ENCODE measurements around the gene FTO. TPM values are rescaled to one million over a fixed set of nuclear protein-coding genes. Genes with fewer than 3 reads are reported as not detected.

Gene FTO
- total and polyA plus RNA-seq, 2 of the 8 experiments (the other 6 are each of a cell fraction or from before 2014, with no cell fraction given): 34.5 to 59.8 TPM

DNA sequence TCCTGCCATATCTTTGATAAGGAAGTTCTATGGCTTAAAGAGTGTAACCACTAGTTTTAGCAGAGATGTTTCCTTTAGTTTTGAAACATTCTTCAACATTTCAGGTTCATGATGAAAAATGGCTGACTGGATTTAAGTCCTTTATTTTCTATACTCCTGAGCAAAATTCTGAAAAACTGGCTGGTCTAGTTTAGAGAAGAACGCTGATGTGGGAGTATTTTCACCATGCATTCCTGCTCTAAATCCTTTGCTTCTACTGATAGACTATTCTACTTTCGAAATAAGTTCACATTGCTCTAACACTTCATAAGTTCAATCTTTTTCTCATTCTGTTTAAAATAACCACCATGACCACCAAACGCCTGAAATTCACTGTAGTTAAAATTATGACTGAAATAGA, 281.9 kb downstream of the FTO start:
- Histone ChIP-seq H4K20me1 (replicated peaks in 1 of 2; ENCODE audit: control insufficient read depth in 1 of 2, insufficient read depth in 2 of 2, low read length in 2 of 2) (no peaks in the 10 kb centered on the region), H2AFZ (ENCODE audit: low read length) (no peak overlapping the region), H2BK12ac (ENCODE audit: low read depth, low read length) (no peak overlapping the region), H3K9ac (replicated peaks in 1 of 4; ENCODE audit: extremely low read depth in 1 of 4, low read depth in 3 of 4, low read length in 3 of 4) (no peak overlapping the region), H3K56ac (replicated peaks; ENCODE audit: insufficient read length, low read depth, low read length) (no peak overlapping the region), H2BK20ac (ENCODE audit: low read length) (no peak overlapping the region), H2BK120ac (replicated peaks; ENCODE audit: low read depth, low read length) (no peak overlapping the region), H3K14ac (ENCODE audit: insufficient read length) (no peak overlapping the region), H3K4me2 (ENCODE audit: insufficient read depth in 1 of 2, low read depth in 2 of 2, low read length in 2 of 2) (no peak overlapping the region), H3K27ac (ENCODE audit: low read depth, low read length) (no peak overlapping the region), H3K27me3 (replicated peaks in 1 of 4; ENCODE audit: control insufficient read depth in 3 of 4, extremely low read depth in 1 of 4, insufficient read depth in 3 of 4, low read length in 3 of 4) (no peaks in the 10 kb centered on the region), H3K4me1 (replicated peaks in 1 of 4; ENCODE audit: control insufficient read depth in 3 of 4, insufficient read depth in 4 of 4, low read length in 3 of 4) (no peaks in the 10 kb centered on the region), H3K23ac (ENCODE audit: insufficient read length) (no peak overlapping the region), H3K4me3 (ENCODE audit: extremely low read depth in 1 of 4, insufficient read depth in 2 of 4, low read depth in 3 of 4, low read length in 4 of 4) (no peak overlapping the region), H3K36me3 (ENCODE audit: control insufficient read depth in 2 of 4, insufficient read depth in 4 of 4, low read length in 3 of 4) (no peaks in the 10 kb centered on the region), H3K4ac (replicated peaks; ENCODE audit: insufficient read length, low read depth, low read length) (no peak overlapping the region), H4K91ac (replicated peaks; ENCODE audit: insufficient read length, low read length) (no peak overlapping the region), H3K23me2 (ENCODE audit: low read depth, low read length) (no peaks in the 10 kb centered on the region), H3K79me1 (ENCODE audit: low read depth, low read length) (no peaks in the 10 kb centered on the region), H2AK5ac (ENCODE audit: low read depth, low read length) (no peak overlapping the region), H2BK5ac (ENCODE audit: low read depth, low read length) (no peak overlapping the region), H3K18ac (ENCODE audit: extremely low read depth, low read length) (no peak overlapping the region), H4K5ac (ENCODE audit: insufficient read length, low read depth, low read length) (no peak overlapping the region), H3K9me3 (ENCODE audit: insufficient read depth in 2 of 2, low read depth in 1 of 2, low read length in 1 of 2) (no peaks in the 10 kb centered on the region), H3K79me2 (ENCODE audit: control insufficient read depth in 1 of 2, insufficient read depth in 2 of 2, low read length in 2 of 2) (no peaks in the 10 kb centered on the region), H4K8ac (ENCODE audit: extremely low read depth, insufficient read depth, low read length) (no peak overlapping the region), H2BK15ac (ENCODE audit: low read length) (no peak overlapping the region)
- POLR2A ChIA-PET (ENCODE audit: partially characterized antibody): interaction anchor here (0.6 kb wide), 1 partner anchor 590 kb away, joined by 3 read pairs; no protein-coding TSS in a partner anchor
- 88% methylated on average over 3 of the region's 3 CpGs; no CpG with 5 or more reads in 1 of the 2 experiments for WGBS, 2 experiments (ENCODE audit: extremely low coverage in 1 of 2, insufficient coverage in 1 of 2, insufficient read length in 1 of 2, insufficient replicate concordance in 2 of 2, low coverage in 1 of 2, low lambda C conversion rate in 2 of 2, missing lambda C conversion rate in 1 of 2)
- TF ChIP-seq TBP (IDR thresholded peaks at IDR 0.05; ENCODE audit: low read depth, low read length) (no peak), CBX8 (IDR thresholded peaks at IDR 0.05; ENCODE audit: borderline replicate concordance, low read depth, low read length) (no peak), KDM1A (IDR thresholded peaks at IDR 0.05; ENCODE audit: borderline replicate concordance, low read length) (no peak), EGR1 (IDR thresholded peaks at IDR 0.05; ENCODE audit: borderline replicate concordance, low read depth, low read length) (no peak), TCF12 (IDR thresholded peaks at IDR 0.05; ENCODE audit: low read depth, low read length) (no peak), RBBP5 (IDR thresholded peaks at IDR 0.05; ENCODE audit: borderline replicate concordance, low read depth, low read length) (no peak)
- CTCF ChIA-PET (ENCODE audit: partially characterized antibody): no interaction called here
- FAIRE-seq: no peak
- no peak for DNase-seq (ENCODE audit: low read depth in 1 of 2, low spot score in 2 of 2)

Measured in H1 (cell line).